Astrocyte (in vitro differentiated cells and primary cell): ENCODE data around the gene CSF2.

Experiments
- CTCF ChIP-seq: IDR thresholded peaks from 2 replicates; pipeline ENCODE4 v1.5.1; 2011; ENCODE audit warnings: low read depth, mild to moderate bottlenecking, inconsistent platforms, low read length, moderate library complexity; ENCODE audit not compliant: insufficient read depth
- EZH2 ChIP-seq: IDR thresholded peaks from 2 replicates; pipeline ENCODE4 v1.6.1; 2012; ENCODE audit warnings: mild to moderate bottlenecking, low read length, inconsistent platforms; ENCODE audit not compliant: insufficient read depth

DNA sequence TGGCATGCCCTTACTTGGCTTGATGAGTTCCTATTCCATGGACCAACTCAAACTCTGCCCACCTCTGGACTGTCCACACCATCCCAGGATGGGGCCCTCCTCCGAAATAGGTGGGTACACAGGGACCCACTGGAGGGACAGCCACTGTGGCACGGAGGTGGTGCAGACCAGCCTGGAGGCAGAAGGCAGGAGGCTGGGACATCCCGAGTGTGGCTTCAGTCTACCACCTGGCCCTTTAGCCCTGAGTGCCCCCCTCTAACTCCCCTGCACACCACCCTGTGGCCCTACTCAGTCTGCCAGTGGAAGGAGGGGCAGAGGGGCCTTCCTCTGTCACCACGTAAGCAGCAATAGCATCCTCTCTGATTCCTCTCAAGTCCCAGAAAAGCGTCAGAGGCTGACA is 9.4 kb upstream of the CSF2 start:
- TF ChIP-seq CTCF: no peak
- TF ChIP-seq EZH2: no peak
